Transverse colon (tissue), 4 donors: Measurements from ENCODE around the gene GMNC. TPM values are rescaled to one million over a fixed set of nuclear protein-coding genes. Genes with fewer than 3 reads are reported as not detected.

Source experiments
- DNase-seq: peaks from one replicate; pipeline ENCODE4 v3.0.0-alpha.2; 2019
- H3K27ac ChIP-seq, 4 donors: fragments of 200-600 bp; sonication (generic); 2 replicates each; pipeline ENCODE4 v1.5.1; 2016 to 2018; ENCODE audit warnings: inconsistent platforms in 4 of 4
- H3K27me3 ChIP-seq: fragments of 200-600 bp; sonication (generic); 2 replicates; pipeline ENCODE4 v1.5.1; 2017; ENCODE audit warnings: inconsistent platforms
- H3K36me3 ChIP-seq, 4 donors: fragments of 200-600 bp; sonication (generic); 2 replicates each; pipeline ENCODE4 v1.5.1; 2017 to 2019; ENCODE audit warnings: inconsistent platforms in 4 of 4
- H3K4me1 ChIP-seq, 4 donors: fragments of 200-600 bp; sonication (generic); 2 replicates each; pipeline ENCODE4 v1.5.1; 2017 to 2020; ENCODE audit warnings: inconsistent platforms in 4 of 4
- H3K4me3 ChIP-seq, 4 donors: fragments of 200-600 bp; sonication (generic); 1 replicate in 1 of 4; 2 replicates in 3 of 4; pipeline versions ENCODE4 v1.5.1 to v1.6.1; 2017 to 2019; ENCODE audit warnings: inconsistent platforms in 4 of 4
- H3K9me3 ChIP-seq, 2 donors: fragments of 200-600 bp; sonication (generic); 2 replicates each; pipeline ENCODE4 v1.5.1; 2017 to 2019; ENCODE audit warnings: inconsistent platforms in 2 of 2
- EP300 ChIP-seq: sonication (generic); formaldehyde crosslinking; IDR thresholded peaks from one replicate; pipeline ENCODE4 v1.6.1; 2017; ENCODE audit warnings: antibody characterized with exemption, low read depth
- POLR2A ChIP-seq: fragments of 450-650 bp; IDR thresholded peaks from one replicate; pipeline ENCODE4 v1.6.1; 2016; ENCODE audit warnings: antibody characterized with exemption, mild to moderate bottlenecking, moderate library complexity
- POLR2AphosphoS5 ChIP-seq, 3 donors: sonication (generic); formaldehyde crosslinking; IDR thresholded peaks; one replicate each; pipeline ENCODE4 v1.6.1; 2016; ENCODE audit warnings: antibody characterized with exemption in 3 of 3
- WGBS, 2 donors: methylation state at CpG; one replicate each; pipeline ENCODE4 v1.1.5; 2018; ENCODE audit warnings: low coverage in 1 of 2; 5-methylcytosine and 5-hydroxymethylcytosine counted together
- in situ Hi-C, 4 donors: fragments of 200-750 bp; cut with MboI; loops; one replicate each; pipeline versions ENCODE4 v1.15.0 to v1.15.1; 2017; ENCODE audit warnings: low sequenced_read_pairs in 3 of 4, low pct_ligation_motif_present in 1 of 4, low pct_unique_long_range_greater_than_20kb in 1 of 4
- intact Hi-C: fragments of 100-400 bp; cut with DNase I; formaldehyde crosslinking; loops from one replicate; pipeline ENCODE4 v1.15.1; 2023; ENCODE audit warnings: low total_unique reads
- total RNA-seq, 4 donors: library from RNA; depleted of rRNA; stranded (reverse); fragments of >200 nt; gene quantifications; one replicate each; pipeline ENCODE4 v1.1.0, GENCODE V29; 2016
- TF ChIP-seq, protein P1 (sequence below), 5 experiments: fragments of 200-600 bp in 3 of 5; fragments of 450-650 bp in 2 of 5; sonication (generic) in 3 of 5; IDR thresholded peaks; 1 replicate in 2 of 5; 2 replicates in 3 of 5; pipeline ENCODE4 v1.5.1; 2016 to 2017; ENCODE audit warnings: antibody characterized with exemption in 5 of 5, inconsistent platforms in 3 of 5, mild to moderate bottlenecking in 2 of 5, moderate library complexity in 1 of 5

Gene GMNC
- total RNA-seq, 4 donors from 2014 or later: not detected

DNA sequence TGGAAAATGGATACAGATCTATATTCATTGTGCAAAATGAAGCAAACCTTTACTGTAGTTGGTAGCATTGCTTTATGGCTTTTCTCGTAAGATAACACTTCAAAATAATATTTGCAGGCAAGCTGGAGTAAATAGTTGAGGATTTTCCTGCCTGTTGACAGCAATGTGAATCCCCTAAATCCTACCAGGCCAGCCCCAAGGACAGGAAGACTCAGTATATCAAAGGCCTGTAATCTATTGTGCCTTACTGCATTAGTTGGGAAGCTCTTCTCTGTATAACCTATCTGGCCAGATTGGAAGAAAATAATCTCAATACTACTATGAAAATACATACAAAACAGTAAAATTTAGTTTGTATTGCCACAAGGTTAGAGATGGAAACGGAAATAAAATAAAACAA is 4.6 kb upstream of the GMNC start:
- H3K36me3 ChIP-seq: no peaks in the 10 kb centered on the region
- H3K4me1 ChIP-seq: peaks cover 0 to 4% (median 0%) of the 10 kb centered on the region in 4 donors
- intact Hi-C loops: no loop called here
- TF ChIP-seq EP300 (no peak), POLR2AphosphoS5 (IDR thresholded peaks at IDR 0.05) (no peak), POLR2A (no peak)
- TF ChIP-seq, protein P1, sequence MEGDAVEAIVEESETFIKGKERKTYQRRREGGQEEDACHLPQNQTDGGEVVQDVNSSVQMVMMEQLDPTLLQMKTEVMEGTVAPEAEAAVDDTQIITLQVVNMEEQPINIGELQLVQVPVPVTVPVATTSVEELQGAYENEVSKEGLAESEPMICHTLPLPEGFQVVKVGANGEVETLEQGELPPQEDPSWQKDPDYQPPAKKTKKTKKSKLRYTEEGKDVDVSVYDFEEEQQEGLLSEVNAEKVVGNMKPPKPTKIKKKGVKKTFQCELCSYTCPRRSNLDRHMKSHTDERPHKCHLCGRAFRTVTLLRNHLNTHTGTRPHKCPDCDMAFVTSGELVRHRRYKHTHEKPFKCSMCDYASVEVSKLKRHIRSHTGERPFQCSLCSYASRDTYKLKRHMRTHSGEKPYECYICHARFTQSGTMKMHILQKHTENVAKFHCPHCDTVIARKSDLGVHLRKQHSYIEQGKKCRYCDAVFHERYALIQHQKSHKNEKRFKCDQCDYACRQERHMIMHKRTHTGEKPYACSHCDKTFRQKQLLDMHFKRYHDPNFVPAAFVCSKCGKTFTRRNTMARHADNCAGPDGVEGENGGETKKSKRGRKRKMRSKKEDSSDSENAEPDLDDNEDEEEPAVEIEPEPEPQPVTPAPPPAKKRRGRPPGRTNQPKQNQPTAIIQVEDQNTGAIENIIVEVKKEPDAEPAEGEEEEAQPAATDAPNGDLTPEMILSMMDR (IDR thresholded peaks at IDR 0.05): no peak
- DNase-seq: no peak
- no peak overlapping the region for H3K27ac ChIP-seq
- peaks cover 15% of the 10 kb centered on the region for H3K27me3 ChIP-seq
- no peaks in the 10 kb centered on the region for H3K9me3 ChIP-seq
- WGBS, 2 donors: 69 to 79% methylated on average over 2 of the region's 2 CpGs
- no peak overlapping the region for H3K4me3 ChIP-seq
- in situ Hi-C loops: no loop called here

DNA sequence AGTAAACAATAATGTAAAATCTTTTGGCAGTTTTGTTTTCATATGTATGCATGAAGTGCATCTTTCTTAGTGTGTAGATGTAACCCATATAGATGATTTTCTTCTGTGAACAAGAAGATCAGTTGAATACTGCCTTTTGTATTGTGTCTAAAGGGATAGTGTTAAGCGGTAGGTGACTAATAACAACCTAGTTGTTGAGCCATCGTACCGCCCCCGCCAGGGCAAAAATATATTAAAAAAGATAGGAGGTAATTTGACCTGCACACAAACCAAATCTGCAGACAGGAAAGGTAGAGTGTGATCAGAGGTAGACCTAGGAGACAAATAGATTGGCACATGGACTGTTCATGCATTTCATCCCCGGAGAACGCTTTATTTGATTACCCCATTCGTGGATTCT is 3.3 kb upstream of the GMNC start:
- in situ Hi-C loops: no loop called here
- DNase-seq: no peak
- TF ChIP-seq, protein P1 (IDR thresholded peaks at IDR 0.05): no peak
- TF ChIP-seq POLR2A (no peak), EP300 (no peak), POLR2AphosphoS5 (IDR thresholded peaks at IDR 0.05) (no peak)

DNA sequence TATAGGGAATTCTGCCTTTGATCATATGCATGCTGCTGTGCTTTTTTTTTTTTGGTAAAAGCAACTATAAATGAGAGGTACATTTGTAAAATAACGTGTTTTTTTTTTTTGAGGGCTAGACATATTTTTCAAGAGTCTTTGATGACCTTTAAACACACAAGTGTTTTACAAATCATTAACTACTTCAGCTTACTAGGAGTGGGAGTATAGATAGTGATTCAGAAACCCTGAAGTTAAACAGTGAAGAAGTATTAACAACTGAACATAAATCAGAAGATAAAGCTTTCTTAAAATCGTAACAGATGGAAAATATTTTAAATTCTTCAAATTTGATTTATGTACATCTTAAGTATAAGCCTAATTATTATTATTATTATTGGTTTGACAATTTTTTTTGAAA is 2.9 kb upstream of the GMNC start:
- 21 to 34% methylated on average over 2 of the region's 2 CpGs for WGBS, 2 donors
- no peaks in the 10 kb centered on the region for H3K9me3 ChIP-seq
- in situ Hi-C loops: no loop called here

More for the DNA sequence above, 3.3 kb upstream of the GMNC start:
- no peaks in the 10 kb centered on the region for H3K9me3 ChIP-seq
- H3K4me3 ChIP-seq: no peak overlapping the region
- peaks cover 0 to 4% (median 0%) of the 10 kb centered on the region in 4 donors for H3K4me1 ChIP-seq
- 64 to 86% methylated on average over 5 to 7 of the region's 7 CpGs for WGBS, 2 donors
- H3K27me3 ChIP-seq: peaks cover 18% of the 10 kb centered on the region
- intact Hi-C loops: no loop called here
- no peaks in the 10 kb centered on the region for H3K36me3 ChIP-seq
- no peak overlapping the region for H3K27ac ChIP-seq

DNA sequence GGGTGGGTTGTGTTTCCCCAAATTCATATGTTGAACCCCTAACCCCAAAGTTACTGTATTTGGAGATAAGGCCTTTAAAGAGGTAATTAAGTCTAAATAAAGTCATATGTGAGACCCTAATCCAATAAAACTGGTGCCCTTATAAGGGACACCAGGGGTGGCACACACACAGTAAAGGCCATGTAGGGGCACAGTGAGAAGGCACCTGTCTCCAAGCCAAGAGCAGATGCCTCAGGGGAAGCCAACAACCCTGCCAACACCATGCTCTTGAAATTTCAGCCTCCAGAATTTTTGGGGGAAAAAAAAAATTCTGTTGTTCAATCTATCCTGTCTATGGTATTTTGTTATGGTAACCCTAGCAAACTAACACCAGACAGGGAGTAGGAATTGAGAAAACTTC is 1.5 kb upstream of the GMNC start:
- Histone ChIP-seq H3K36me3 (no peaks in the 10 kb centered on the region), H3K9me3 (no peaks in the 10 kb centered on the region), H3K27me3 (peaks cover 18% of the 10 kb centered on the region), H3K27ac (no peak overlapping the region), H3K4me1 (peaks cover 0 to 4% (median 0%) of the 10 kb centered on the region in 4 donors), H3K4me3 (no peak overlapping the region)
- intact Hi-C loops: no loop called here
- in situ Hi-C loops: no loop called here
- DNase-seq: no peak
- TF ChIP-seq EP300 (no peak), POLR2A (no peak), POLR2AphosphoS5 (IDR thresholded peaks at IDR 0.05) (no peak)
- TF ChIP-seq, protein P1 (IDR thresholded peaks at IDR 0.05): no peak

More for the DNA sequence above, 2.9 kb upstream of the GMNC start:
- peaks cover 18% of the 10 kb centered on the region for H3K27me3 ChIP-seq
- no peak overlapping the region for H3K27ac ChIP-seq
- H3K4me1 ChIP-seq: peaks cover 0 to 4% (median 0%) of the 10 kb centered on the region in 4 donors
- no peaks in the 10 kb centered on the region for H3K36me3 ChIP-seq
- H3K4me3 ChIP-seq: no peak overlapping the region
- no peak for DNase-seq
- intact Hi-C loops: no loop called here
- TF ChIP-seq, protein P1 (IDR thresholded peaks at IDR 0.05): no peak
